Stimulated activated CD4-positive, alpha-beta T cell treated with anti-CD3 and anti-CD28 coated beads, TNF-alpha, amount 100 ng/mL, for 1 hour (primary cell): ENCODE measurements around the gene B3GALNT2.
"Not testable (repeated sequence)": the region's sequence is repeated elsewhere in the genome, so short reads cannot be mapped to it uniquely, and the experiment has no call there.

Experiments used
- DNase-seq, 3 donors: peaks; one replicate each; pipeline ENCODE4 v3.0.0-alpha.2; 2020; ENCODE audit warnings: low read depth in 3 of 3, low spot score in 1 of 3

The B3GALNT2 gene

GRCh38 chr1:235504122-235504493, at the start of gene B3GALNT2:
TSS of gene B3GALNT2 (minus strand) at chr1:235504452. CDS start at chr1:235504252, 200 bp downstream.
- DNase-seq = no peak

GRCh38 chr1:235553112-235553551, 48.9 kb upstream of the B3GALNT2 start:
- no peak for DNase-seq

GRCh38 chr1:235552146-235552716, 48.0 kb upstream of the B3GALNT2 start:
- DNase-seq = no peak

- DNase-seq = no peak
Observed at GRCh38 chr1:235549351-235550139, 45.3 kb upstream of the B3GALNT2 start.

GRCh38 chr1:235546369-235547155, 42.3 kb upstream of the B3GALNT2 start:
- DNase-seq = not testable (repeated sequence)

- DNase-seq = no peak
Observed at GRCh38 chr1:235545292-235545930, 41.2 kb upstream of the B3GALNT2 start.

GRCh38 chr1:235542845-235543244, 38.6 kb upstream of the B3GALNT2 start:
- not testable (repeated sequence) for DNase-seq

- DNase-seq = no peak
Observed at GRCh38 chr1:235533476-235534168, 29.4 kb upstream of the B3GALNT2 start.

GRCh38 chr1:235532360-235532759, 28.1 kb upstream of the B3GALNT2 start:
- no peak for DNase-seq

GRCh38 chr1:235527196-235527814, 23.1 kb upstream of the B3GALNT2 start:
- DNase-seq = no peak

- no peak for DNase-seq
Observed at GRCh38 chr1:235525314-235525713, 21.1 kb upstream of the B3GALNT2 start.

GRCh38 chr1:235516862-235517446, 12.7 kb upstream of the B3GALNT2 start:
- no peak for DNase-seq

- DNase-seq = no peak
Observed at GRCh38 chr1:235515844-235516512, 11.7 kb upstream of the B3GALNT2 start.

- DNase-seq = peak in 1 of 3 donors; percentile 9
Observed at GRCh38 chr1:235513495-235514366, 9.5 kb upstream of the B3GALNT2 start.

GRCh38 chr1:235511470-235512240, 7.4 kb upstream of the B3GALNT2 start:
- no peak for DNase-seq

GRCh38 chr1:235510823-235511222, 6.6 kb upstream of the B3GALNT2 start:
- no peak for DNase-seq

- no peak for DNase-seq
Observed at GRCh38 chr1:235507623-235508022, 3.4 kb upstream of the B3GALNT2 start.
